GM12874 (cell line): Measurements from ENCODE around the gene LRIT2.

Source experiments
- CTCF ChIP-seq: IDR thresholded peaks from 2 replicates; pipeline ENCODE4 v1.5.1; 2011; ENCODE audit warnings: low read depth, mild to moderate bottlenecking, control low read depth, low read length, moderate library complexity; ENCODE audit not compliant: insufficient read depth

Gene LRIT2

GRCh38 chr10:84227810-84228209 lies 2.5 kb upstream of the LRIT2 start:
- no peak for TF ChIP-seq CTCF

- TF ChIP-seq CTCF, result no peak
These were observed 1.3 kb upstream of the LRIT2 start for GRCh38 chr10:84226616-84227015.

GRCh38 chr10:84224411-84225028 lies 824 bp downstream of the LRIT2 start:
- TF ChIP-seq CTCF, result no peak

GRCh38 chr10:84221916-84222315 lies 3.4 kb downstream of the LRIT2 start:
- TF ChIP-seq CTCF, result no peak

GRCh38 chr10:84217746-84218145 lies 7.6 kb downstream of the LRIT2 start:
- no peak for TF ChIP-seq CTCF

GRCh38 chr10:84216834-84217233 lies 8.5 kb downstream of the LRIT2 start:
- TF ChIP-seq CTCF, result no peak

- peak; percentile 76 for TF ChIP-seq CTCF
These were observed 10.6 kb downstream of the LRIT2 start for GRCh38 chr10:84214612-84215235.
